SK-N-MC (cell line): ENCODE results near the gene MMD2.
"Not testable (repeated sequence)": the region's sequence is repeated elsewhere in the genome, so short reads cannot be mapped to it uniquely, and the experiment has no call there.

ENCODE experiments used
- EZH2 ChIP-seq: fragments of 200-600 bp; sonication (generic); IDR thresholded peaks from one replicate; pipeline ENCODE4 v1.6.1; 2017; ENCODE audit warnings: antibody characterized with exemption
- POLR2AphosphoS5 ChIP-seq: IDR thresholded peaks from 2 replicates; pipeline ENCODE4 v1.6.1; 2012; ENCODE audit warnings: mild to moderate bottlenecking, low read depth, low read length, borderline replicate concordance

DNA sequence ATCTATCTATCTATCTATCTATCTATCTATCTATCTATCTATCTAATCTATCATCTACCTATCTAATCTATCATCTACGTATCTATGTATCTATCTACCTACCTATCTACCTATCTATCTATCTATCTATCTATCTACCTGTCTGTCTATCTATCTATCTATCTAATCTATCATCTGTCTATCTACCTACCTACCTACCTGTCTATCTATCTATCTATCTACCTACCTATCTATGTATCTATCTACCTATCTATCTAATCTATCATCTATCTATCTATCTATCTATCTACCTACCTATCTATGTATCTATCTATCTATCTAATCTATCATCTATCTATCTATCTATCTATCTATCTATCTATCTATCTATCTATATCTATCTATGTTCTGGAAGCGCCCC is 67.5 kb downstream of the MMD2 start:
- not testable (repeated sequence) for TF ChIP-seq POLR2AphosphoS5, EZH2
